MCF 10A (cell line): ENCODE data around the gene JUND. TPM values are rescaled to one million over a fixed set of nuclear protein-coding genes. Genes with fewer than 3 reads are reported as not detected.

Experiments
- BruUV-seq: library from RNA; stranded (reverse); fragments of 400-500 nt; replicated peaks from 2 replicates; lab custom pipeline; 2021; lab: Mats Ljungman, UMichigan
- CTCF ChIA-PET: fragments of 300-600 bp; sonication (Branson Sonifier 250); formaldehyde crosslinking; extraction: SDS; loops from one replicate; lab custom pipeline; 2021; ENCODE audit warnings: antibody characterized with exemption, inconsistent platforms; lab: Yijun Ruan, JAX
- POLR2A ChIA-PET: fragments of 300-600, 350-650 bp; sonication (Branson Sonifier 250); formaldehyde crosslinking; extraction: SDS; loops from one replicate; lab custom pipeline; 2020; ENCODE audit warnings: antibody characterized with exemption, inconsistent platforms; lab: Yijun Ruan, JAX
- DNase-seq: peaks from one replicate; pipeline ENCODE4 v3.0.0-alpha.2; 2018; ENCODE audit not compliant: unreplicated experiment
- H3K27ac Mint-ChIP-seq: one replicate; pipeline ENCODE4 v1.8.0; 2022; ENCODE audit warnings: mild to moderate bottlenecking, low read depth, mixed read lengths; ENCODE audit not compliant: unreplicated experiment
- H3K27me3 Mint-ChIP-seq: one replicate; pipeline ENCODE4 v1.8.0; 2022; ENCODE audit warnings: mixed read lengths; ENCODE audit not compliant: insufficient read depth, unreplicated experiment
- H3K36me3 Mint-ChIP-seq: one replicate; pipeline ENCODE4 v1.8.0; 2022; ENCODE audit warnings: mild to moderate bottlenecking, moderate library complexity, mixed read lengths; ENCODE audit not compliant: insufficient read depth, unreplicated experiment
- H3K4me1 Mint-ChIP-seq: one replicate; pipeline ENCODE4 v1.8.0; 2022; ENCODE audit warnings: mixed read lengths; ENCODE audit not compliant: insufficient read depth, unreplicated experiment
- H3K4me3 Mint-ChIP-seq: one replicate; pipeline ENCODE4 v1.8.0; 2022; ENCODE audit warnings: mild to moderate bottlenecking, moderate library complexity, mixed read lengths; ENCODE audit not compliant: unreplicated experiment
- H3K9me3 Mint-ChIP-seq: one replicate; pipeline ENCODE4 v1.8.0; 2022; ENCODE audit warnings: mixed read lengths; ENCODE audit not compliant: unreplicated experiment
- CTCF ChIP-seq: fragments of 200-600 bp; IDR thresholded peaks from one replicate; pipeline ENCODE4 v1.8.0; 2022; ENCODE audit warnings: antibody characterized with exemption, mild to moderate bottlenecking; ENCODE audit not compliant: unreplicated experiment
- intact Hi-C: fragments of 100-400 bp; cut with micrococcal nuclease; formaldehyde crosslinking; loops from 2 replicates; pipeline ENCODE4 v1.14.1; 2022
- total RNA-seq: library from RNA; stranded (reverse); gene quantifications from 2 replicates; pipeline ENCODE4 v1.2.3, GENCODE V29; 2022

The JUND gene
- total RNA-seq, 1 experiment from 2014 or later: 120 TPM

GRCh38 chr19:18252370-18252717 is 29.1 kb downstream of the JUND start:
- ChIA-PET CTCF (interaction anchor here (0.5 to 3.7 kb wide), 25 partner anchors 9 to 545 kb away, joined by 3 to 47 read pairs (median 6); partner anchors contain the start of genes IQCN and MPV17L2), POLR2A (interaction anchor here (1.1 to 4.5 kb wide), 6 partner anchors 23 to 103 kb away, joined by 3 to 34 read pairs (median 6); partner anchors contain the start of genes IQCN, JUND, MPV17L2 and RAB3A)
- DNase-seq: no peak
- no peaks in the 10 kb centered on the region for H3K9me3 Mint-ChIP-seq
- H3K4me3 Mint-ChIP-seq: no peak overlapping the region
- intact Hi-C loops: loop anchor here (1.0 to 5.0 kb wide), 3 partner anchors 48 to 245 kb away; partner anchors contain the start of genes ARRDC2, MAST3 and RAB3A
- BruUV-seq: no TSS peak
- H3K36me3 Mint-ChIP-seq: no peaks in the 10 kb centered on the region
- no peaks in the 10 kb centered on the region for H3K27me3 Mint-ChIP-seq
- no peak for TF ChIP-seq CTCF
- no peak overlapping the region for H3K27ac Mint-ChIP-seq
- H3K4me1 Mint-ChIP-seq: no peaks in the 10 kb centered on the region

- intact Hi-C loops: loop anchor here (1.0 to 5.0 kb wide), 6 partner anchors 43 to 244 kb away; partner anchors contain the start of genes ARRDC2, MAST3 and RAB3A
- Mint-ChIP-seq H3K27ac (no peak overlapping the region), H3K36me3 (no peaks in the 10 kb centered on the region), H3K4me1 (no peaks in the 10 kb centered on the region), H3K4me3 (no peak overlapping the region), H3K9me3 (no peaks in the 10 kb centered on the region), H3K27me3 (no peaks in the 10 kb centered on the region)
- no TSS peak for BruUV-seq
- TF ChIP-seq CTCF: peak; percentile 89
- DNase-seq: peak; percentile 76
- ChIA-PET POLR2A (interaction anchor here (1.3 to 4.5 kb wide), 4 partner anchors 29 to 83 kb away, joined by 3 to 34 read pairs (median 9); partner anchors contain the start of genes JUND, MPV17L2 and RAB3A), CTCF (interaction anchor here (0.6 to 3.7 kb wide), 33 partner anchors 10 to 741 kb away, joined by 3 to 47 read pairs (median 5); partner anchors contain the start of gene IQCN)
Measured at GRCh38 chr19:18251587-18252369, 29.6 kb downstream of the JUND start.

GRCh38 chr19:18249834-18250233 is 31.6 kb downstream of the JUND start:
- CTCF ChIA-PET: interaction anchor here (0.6 to 3.1 kb wide), 15 partner anchors 9 to 241 kb away, joined by 3 to 13 read pairs (median 3); partner anchors contain the start of gene IQCN
- Mint-ChIP-seq H3K36me3 (no peaks in the 10 kb centered on the region), H3K27ac (no peak overlapping the region), H3K4me3 (no peak overlapping the region), H3K9me3 (no peaks in the 10 kb centered on the region), H3K27me3 (no peaks in the 10 kb centered on the region), H3K4me1 (no peaks in the 10 kb centered on the region)
- intact Hi-C loops: loop anchor here (5.0 kb wide), 2 partner anchors 153 to 243 kb away; partner anchors contain the start of genes ARRDC2 and MAST3
- POLR2A ChIA-PET: interaction anchor here (1.0 to 1.4 kb wide), 2 partner anchors 26 to 58 kb away, joined by 3 read pairs; no protein-coding TSS in a partner anchor
- no peak for TF ChIP-seq CTCF
- no peak for DNase-seq
- no TSS peak for BruUV-seq

GRCh38 chr19:18245297-18245696 is 36.1 kb downstream of the JUND start:
- BruUV-seq: no TSS peak
- CTCF ChIA-PET: interaction anchor here (0.6 to 0.9 kb wide), 3 partner anchors 36 to 349 kb away, joined by 3 to 7 read pairs (median 4); no protein-coding TSS in a partner anchor
- H3K9me3 Mint-ChIP-seq: no peaks in the 10 kb centered on the region
- H3K36me3 Mint-ChIP-seq: no peaks in the 10 kb centered on the region
- DNase-seq: no peak
- no peak for TF ChIP-seq CTCF
- no peak overlapping the region for H3K4me3 Mint-ChIP-seq
- peaks cover 20% of the 10 kb centered on the region for H3K27me3 Mint-ChIP-seq
- no peaks in the 10 kb centered on the region for H3K4me1 Mint-ChIP-seq
- POLR2A ChIA-PET: interaction anchor here (1.5 kb wide), 1 partner anchor 52 kb away, joined by 4 read pairs; the partner anchor contains the start of gene MPV17L2
- intact Hi-C loops: no loop called here
- no peak overlapping the region for H3K27ac Mint-ChIP-seq
